ENCODE results near the gene ARL8B.

DNA sequence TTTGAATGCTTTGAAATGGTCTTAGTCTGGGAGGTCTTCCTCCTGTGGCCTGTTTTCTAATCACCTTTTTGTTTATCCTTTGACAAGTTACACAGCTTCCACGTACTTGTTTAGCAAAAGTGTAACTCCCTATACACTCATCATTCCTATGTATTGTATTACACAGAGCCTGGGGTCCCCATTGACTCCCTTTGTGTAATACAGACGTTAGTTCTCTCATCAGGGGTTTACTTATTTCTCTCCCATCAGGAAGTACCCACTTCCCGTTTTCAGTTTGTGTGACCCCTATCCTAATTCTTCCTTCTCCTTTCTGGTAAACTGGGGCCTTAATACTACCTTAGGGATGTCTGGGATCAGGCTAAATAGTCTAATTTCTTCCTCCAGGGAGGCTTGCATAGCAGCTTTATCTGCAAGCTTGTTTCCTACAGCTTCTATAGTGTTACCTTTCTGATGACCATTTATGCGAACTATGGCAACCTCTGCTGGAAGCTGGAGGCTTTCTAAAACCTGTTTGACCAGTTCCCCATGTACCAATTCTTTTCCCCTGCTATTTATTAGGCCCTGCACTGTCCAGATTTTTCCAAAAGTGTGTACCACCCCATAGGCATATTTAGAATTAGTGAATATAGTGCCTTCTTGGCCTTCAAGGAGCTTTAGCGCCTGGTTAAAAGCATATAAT lies 22.4 kb downstream of the ARL8B start:
- TF ChIP-seq ZNF140 (CRISPR knock-in tag; IDR thresholded peaks at IDR 0.05) (no peak), ZNF133 (CRISPR knock-in tag; IDR thresholded peaks at IDR 0.05) (no peak), ELK1 (CRISPR knock-in tag; IDR thresholded peaks at IDR 0.05) (no peak), SMAD3 (CRISPR knock-in tag; conservative IDR thresholded peaks at IDR 0.05) (no peak), PATZ1 (CRISPR knock-in tag; IDR thresholded peaks at IDR 0.05; ENCODE audit: borderline replicate concordance) (no peak), MCM7 (IDR thresholded peaks at IDR 0.05) (no peak), NCOR1 (IDR thresholded peaks at IDR 0.05) (no peak), PCBP1 (IDR thresholded peaks at IDR 0.05; ENCODE audit: low read depth, low read length, poor library complexity, severe bottlenecking) (no peak), KAT8 (IDR thresholded peaks at IDR 0.05; ENCODE audit: low read depth) (no peak), POLR2AphosphoS5 (IDR thresholded peaks at IDR 0.05; ENCODE audit: control insufficient read depth, insufficient read depth, low read depth, low read length) (no peak), ZNF274 (IDR thresholded peaks at IDR 0.05; ENCODE audit: borderline replicate concordance, low read depth, low read length) (no peak), ZNF511 (CRISPR knock-in tag; IDR thresholded peaks at IDR 0.05) (no peak), KAT2B (IDR thresholded peaks at IDR 0.05; ENCODE audit: low read depth, low read length) (no peak)
- TF ChIP-seq, protein P1, sequence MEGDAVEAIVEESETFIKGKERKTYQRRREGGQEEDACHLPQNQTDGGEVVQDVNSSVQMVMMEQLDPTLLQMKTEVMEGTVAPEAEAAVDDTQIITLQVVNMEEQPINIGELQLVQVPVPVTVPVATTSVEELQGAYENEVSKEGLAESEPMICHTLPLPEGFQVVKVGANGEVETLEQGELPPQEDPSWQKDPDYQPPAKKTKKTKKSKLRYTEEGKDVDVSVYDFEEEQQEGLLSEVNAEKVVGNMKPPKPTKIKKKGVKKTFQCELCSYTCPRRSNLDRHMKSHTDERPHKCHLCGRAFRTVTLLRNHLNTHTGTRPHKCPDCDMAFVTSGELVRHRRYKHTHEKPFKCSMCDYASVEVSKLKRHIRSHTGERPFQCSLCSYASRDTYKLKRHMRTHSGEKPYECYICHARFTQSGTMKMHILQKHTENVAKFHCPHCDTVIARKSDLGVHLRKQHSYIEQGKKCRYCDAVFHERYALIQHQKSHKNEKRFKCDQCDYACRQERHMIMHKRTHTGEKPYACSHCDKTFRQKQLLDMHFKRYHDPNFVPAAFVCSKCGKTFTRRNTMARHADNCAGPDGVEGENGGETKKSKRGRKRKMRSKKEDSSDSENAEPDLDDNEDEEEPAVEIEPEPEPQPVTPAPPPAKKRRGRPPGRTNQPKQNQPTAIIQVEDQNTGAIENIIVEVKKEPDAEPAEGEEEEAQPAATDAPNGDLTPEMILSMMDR (IDR thresholded peaks at IDR 0.05 in 2 of 3, conservative IDR thresholded peaks at IDR 0.05 in 1 of 3; ENCODE audit: insufficient read depth in 2 of 3, low read depth in 1 of 3, low read length in 3 of 3) = no peak

All from K562 (cell line).